CD4-positive, alpha-beta T cell treated with Interleukin-17A for 1 hour (primary cell): Measurements from ENCODE around the gene ASPRV1.

Experiments
- DNase-seq: peaks from one replicate; pipeline ENCODE4 v3.0.0-alpha.2; 2020

The ASPRV1 gene

GRCh38 chr2:69988086-69988635, 26.7 kb upstream of the ASPRV1 start:
- no peak for DNase-seq

- no peak for DNase-seq
Measured at GRCh38 chr2:69986691-69987090, 25.3 kb upstream of the ASPRV1 start.

- DNase-seq: peak; percentile 27
Measured at GRCh38 chr2:69985688-69986087, 24.3 kb upstream of the ASPRV1 start.

GRCh38 chr2:69985216-69985615, 23.8 kb upstream of the ASPRV1 start:
- DNase-seq: no peak

- DNase-seq: no peak
Measured at GRCh38 chr2:69983392-69983966, 22.0 kb upstream of the ASPRV1 start.

- no peak for DNase-seq
Measured at GRCh38 chr2:69979902-69980807, 18.7 kb upstream of the ASPRV1 start.

- DNase-seq: no peak
Measured at GRCh38 chr2:69977906-69978482, 16.6 kb upstream of the ASPRV1 start.

- DNase-seq: no peak
Measured at GRCh38 chr2:69977186-69977585, 15.8 kb upstream of the ASPRV1 start.

- DNase-seq: no peak
Measured at GRCh38 chr2:69975853-69976462, 14.5 kb upstream of the ASPRV1 start.

GRCh38 chr2:69975136-69975852, 13.9 kb upstream of the ASPRV1 start:
- no peak for DNase-seq

GRCh38 chr2:69973335-69973735, 11.9 kb upstream of the ASPRV1 start:
- no peak for DNase-seq

- no peak for DNase-seq
Measured at GRCh38 chr2:69972822-69973221, 11.4 kb upstream of the ASPRV1 start.

- DNase-seq: no peak
Measured at GRCh38 chr2:69969991-69970390, 8.6 kb upstream of the ASPRV1 start.

- no peak for DNase-seq
Measured at GRCh38 chr2:69969126-69969983, 7.9 kb upstream of the ASPRV1 start.

GRCh38 chr2:69968609-69969008, 7.2 kb upstream of the ASPRV1 start:
- no peak for DNase-seq

GRCh38 chr2:69966496-69966895, 5.1 kb upstream of the ASPRV1 start:
- no peak for DNase-seq

GRCh38 chr2:69965756-69966445, 4.5 kb upstream of the ASPRV1 start:
- DNase-seq: no peak

- DNase-seq: no peak
Measured at GRCh38 chr2:69964353-69964841, 3.0 kb upstream of the ASPRV1 start.

GRCh38 chr2:69962986-69963730, 1.7 kb upstream of the ASPRV1 start:
- no peak for DNase-seq

GRCh38 chr2:69960821-69961220, 610 bp downstream of the ASPRV1 start:
- no peak for DNase-seq
